WTC11 (cell line): ENCODE measurements around the gene DCAF11. TPM values are rescaled to one million over a fixed set of nuclear protein-coding genes. Genes with fewer than 3 reads are reported as not detected.
A peak's percentile ranks its signal among the peaks of the same experiment; 100 is the strongest.

Experiments used
- ATAC-seq: fragments of 200-7000 bp; cut with Tn5 transposase; 2 replicates; pipeline ENCODE4 v1.10.0; 2021; ENCODE audit warnings: mild to moderate bottlenecking, moderate library complexity
- CTCF ChIA-PET: fragments of 300-600 bp; sonication (Branson Sonifier 250); formaldehyde crosslinking; loops from one replicate; lab custom pipeline; 2021; ENCODE audit warnings: antibody characterized with exemption; lab: Charles Lee
- POLR2A ChIA-PET: fragments of 350-600 bp; sonication (Branson Sonifier 250); formaldehyde crosslinking; loops from one replicate; lab custom pipeline; 2021; ENCODE audit warnings: antibody characterized with exemption; lab: Charles Lee
- DNase-seq: peaks from one replicate; pipeline ENCODE4 v3.0.0; 2021; ENCODE audit warnings: low spot score
- H3K27ac Mint-ChIP-seq: 2 replicates; pipeline ENCODE4 v1.8.0; 2021; ENCODE audit warnings: mixed read lengths
- H3K27me3 Mint-ChIP-seq: 2 replicates; pipeline ENCODE4 v1.8.0; 2021; ENCODE audit warnings: low read depth, mild to moderate bottlenecking, moderate library complexity, mixed read lengths
- H3K36me3 Mint-ChIP-seq: 2 replicates; pipeline ENCODE4 v1.8.0; 2021; ENCODE audit warnings: mixed read lengths
- H3K4me1 Mint-ChIP-seq: 2 replicates; pipeline ENCODE4 v1.8.0; 2022; ENCODE audit warnings: mixed read lengths
- H3K4me3 Mint-ChIP-seq: 2 replicates; pipeline ENCODE4 v1.8.0; 2021; ENCODE audit warnings: mild to moderate bottlenecking, moderate library complexity, mixed read lengths
- H3K9me3 Mint-ChIP-seq: 2 replicates; pipeline ENCODE4 v1.8.0; 2021; ENCODE audit warnings: mixed read lengths
- ESRRA ChIP-seq: sonication (generic); formaldehyde crosslinking; IDR thresholded peaks from 2 replicates; pipeline ENCODE4 v1.8.1; 2022; ENCODE audit warnings: mild to moderate bottlenecking, missing genetic modification reagents, borderline replicate concordance
- FOXJ3 ChIP-seq: sonication (generic); formaldehyde crosslinking; IDR thresholded peaks from 2 replicates; pipeline ENCODE4 v1.9.0; 2021; ENCODE audit warnings: missing genetic modification reagents, mild to moderate bottlenecking, borderline replicate concordance
- KAT7 ChIP-seq: sonication (generic); formaldehyde crosslinking; IDR thresholded peaks from 2 replicates; pipeline ENCODE4 v1.8.1; 2023; ENCODE audit warnings: missing genetic modification reagents, mild to moderate bottlenecking, borderline replicate concordance
- NFATC4 ChIP-seq: fragments of 250-450 bp; sonication (Bioruptor Pico); IDR thresholded peaks from 2 replicates; pipeline ENCODE4 v1.9.0; 2021; ENCODE audit warnings: mild to moderate bottlenecking
- SMAD3 ChIP-seq: sonication (generic); formaldehyde crosslinking; IDR thresholded peaks from 2 replicates; pipeline ENCODE4 v1.8.0; 2022; ENCODE audit warnings: missing genetic modification reagents, mild to moderate bottlenecking, borderline replicate concordance
- SOX15 ChIP-seq: fragments of 250-450 bp; sonication (Bioruptor Pico); IDR thresholded peaks from 2 replicates; pipeline ENCODE4 v1.9.0; 2021; ENCODE audit warnings: mild to moderate bottlenecking
- TCF7 ChIP-seq: sonication (generic); formaldehyde crosslinking; IDR thresholded peaks from 2 replicates; pipeline ENCODE4 v1.8.0; 2022; ENCODE audit warnings: mild to moderate bottlenecking, low read depth, missing genetic modification reagents, moderate library complexity
- ZNF219 ChIP-seq: sonication (generic); formaldehyde crosslinking; IDR thresholded peaks from 2 replicates; pipeline ENCODE4 v1.8.0; 2023; ENCODE audit warnings: missing genetic modification reagents, mild to moderate bottlenecking, borderline replicate concordance
- ZNF317 ChIP-seq: sonication (generic); formaldehyde crosslinking; IDR thresholded peaks from 2 replicates; pipeline ENCODE4 v1.8.1; 2023; ENCODE audit warnings: low read depth, mild to moderate bottlenecking, moderate library complexity, missing genetic modification reagents, borderline replicate concordance
- ZNF396 ChIP-seq: fragments of 250-450 bp; sonication (Bioruptor Pico); IDR thresholded peaks from 2 replicates; pipeline ENCODE4 v1.8.0; 2021; ENCODE audit warnings: mild to moderate bottlenecking, moderate library complexity, borderline replicate concordance
- ZNF416 ChIP-seq: fragments of 250-450 bp; sonication (Bioruptor Pico); IDR thresholded peaks from 2 replicates; pipeline ENCODE4 v1.9.0; 2021; ENCODE audit warnings: mild to moderate bottlenecking, inconsistent platforms
- ZNF671 ChIP-seq: fragments of 250-450 bp; sonication (Bioruptor Pico); IDR thresholded peaks from 2 replicates; pipeline ENCODE4 v1.8.0; 2021; ENCODE audit warnings: mild to moderate bottlenecking
- total RNA-seq: library from RNA; stranded (reverse); gene quantifications from 3 replicates; pipeline ENCODE4 v1.2.3, GENCODE V29; 2021
- TF ChIP-seq, protein P1 (sequence below): sonication (generic); formaldehyde crosslinking; conservative IDR thresholded peaks from 2 replicates; pipeline ENCODE4 v1.8.1; 2023; ENCODE audit warnings: mild to moderate bottlenecking, low read depth, missing genetic modification reagents, moderate library complexity
- TF ChIP-seq, protein P2 (sequence below): fragments of 250-450 bp; sonication (Bioruptor Pico); conservative IDR thresholded peaks from 2 replicates; pipeline ENCODE4 v1.9.0; 2021; ENCODE audit warnings: mild to moderate bottlenecking
- TF ChIP-seq, protein P3 (sequence below): sonication (generic); formaldehyde crosslinking; conservative IDR thresholded peaks from 2 replicates; pipeline ENCODE4 v1.8.1; 2022; ENCODE audit warnings: mild to moderate bottlenecking, missing genetic modification reagents
- TF ChIP-seq, protein P4 (sequence below): fragments of 250-450 bp; sonication (Bioruptor Pico); IDR thresholded peaks from 2 replicates; pipeline ENCODE4 v1.8.0; 2021; ENCODE audit warnings: mild to moderate bottlenecking
- TF ChIP-seq, protein P5 (sequence below): sonication (generic); formaldehyde crosslinking; IDR thresholded peaks from 2 replicates; pipeline ENCODE4 v1.8.0; 2022; ENCODE audit warnings: missing genetic modification reagents
- TF ChIP-seq, protein P6 (sequence below): sonication (generic); formaldehyde crosslinking; IDR thresholded peaks from 2 replicates; pipeline ENCODE4 v1.8.1; 2022; ENCODE audit warnings: mild to moderate bottlenecking, missing genetic modification reagents, moderate library complexity, borderline replicate concordance

DCAF11 gene
- total RNA-seq, 1 experiment from 2014 or later, result 73.6 TPM

DNA sequence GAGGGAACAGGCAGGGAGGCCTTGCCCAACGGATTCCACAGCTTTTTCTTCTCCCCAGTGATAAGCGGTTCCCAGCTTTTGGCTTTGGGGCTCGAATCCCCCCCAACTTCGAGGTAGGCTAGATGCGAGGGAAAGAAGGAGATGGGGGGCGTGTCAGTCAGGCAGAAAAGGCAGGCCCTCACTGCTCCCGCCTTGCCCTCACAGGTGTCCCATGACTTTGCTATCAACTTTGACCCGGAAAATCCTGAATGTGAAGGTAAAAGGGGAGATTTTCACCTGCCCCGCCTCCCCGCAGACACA, 38.3 kb upstream of the DCAF11 start (continued):
- TF ChIP-seq, protein P1, sequence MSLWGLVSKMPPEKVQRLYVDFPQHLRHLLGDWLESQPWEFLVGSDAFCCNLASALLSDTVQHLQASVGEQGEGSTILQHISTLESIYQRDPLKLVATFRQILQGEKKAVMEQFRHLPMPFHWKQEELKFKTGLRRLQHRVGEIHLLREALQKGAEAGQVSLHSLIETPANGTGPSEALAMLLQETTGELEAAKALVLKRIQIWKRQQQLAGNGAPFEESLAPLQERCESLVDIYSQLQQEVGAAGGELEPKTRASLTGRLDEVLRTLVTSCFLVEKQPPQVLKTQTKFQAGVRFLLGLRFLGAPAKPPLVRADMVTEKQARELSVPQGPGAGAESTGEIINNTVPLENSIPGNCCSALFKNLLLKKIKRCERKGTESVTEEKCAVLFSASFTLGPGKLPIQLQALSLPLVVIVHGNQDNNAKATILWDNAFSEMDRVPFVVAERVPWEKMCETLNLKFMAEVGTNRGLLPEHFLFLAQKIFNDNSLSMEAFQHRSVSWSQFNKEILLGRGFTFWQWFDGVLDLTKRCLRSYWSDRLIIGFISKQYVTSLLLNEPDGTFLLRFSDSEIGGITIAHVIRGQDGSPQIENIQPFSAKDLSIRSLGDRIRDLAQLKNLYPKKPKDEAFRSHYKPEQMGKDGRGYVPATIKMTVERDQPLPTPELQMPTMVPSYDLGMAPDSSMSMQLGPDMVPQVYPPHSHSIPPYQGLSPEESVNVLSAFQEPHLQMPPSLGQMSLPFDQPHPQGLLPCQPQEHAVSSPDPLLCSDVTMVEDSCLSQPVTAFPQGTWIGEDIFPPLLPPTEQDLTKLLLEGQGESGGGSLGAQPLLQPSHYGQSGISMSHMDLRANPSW (CRISPR knock-in tag), result no peak
- TF ChIP-seq TCF7 (CRISPR knock-in tag), result no peak
- TF ChIP-seq SMAD3 (CRISPR knock-in tag), result no peak

DNA sequence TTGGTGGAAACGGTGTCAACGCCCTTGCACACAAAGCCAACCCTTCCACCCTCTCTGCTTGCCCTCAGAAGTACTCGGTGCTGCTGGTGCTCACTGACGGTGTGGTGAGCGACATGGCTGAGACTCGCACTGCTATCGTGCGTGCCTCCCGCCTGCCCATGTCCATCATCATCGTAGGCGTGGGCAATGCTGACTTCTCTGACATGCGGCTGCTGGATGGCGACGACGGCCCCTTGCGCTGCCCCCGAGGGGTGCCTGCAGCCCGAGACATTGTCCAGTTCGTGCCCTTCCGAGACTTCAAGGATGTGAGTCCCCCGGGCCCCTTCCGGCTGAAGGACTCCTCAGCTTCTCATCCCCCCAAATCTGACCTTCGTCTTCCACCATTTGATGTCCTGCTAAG, 37.5 kb upstream of the DCAF11 start:
- ATAC-seq (no peak), DNase-seq (no peak)
- Mint-ChIP-seq H3K27ac (no peak overlapping the region; the same call in 1 of the 2 replicates), H3K27me3 (peaks cover 6% of the 10 kb centered on the region), H3K4me3 (no peak overlapping the region), H3K9me3 (no peaks in the 10 kb centered on the region), H3K4me1 (peaks cover 33% of the 10 kb centered on the region), H3K36me3 (no peaks in the 10 kb centered on the region)
- ChIA-PET POLR2A (no interaction called here), CTCF (interaction anchor here (2.1 to 2.5 kb wide), 3 partner anchors 13 to 84 kb away, joined by 6 to 17 read pairs (median 14); partner anchors contain the start of gene IRF9)
- no peak for TF ChIP-seq SOX15 (CRISPR knock-in tag)
- TF ChIP-seq FOXJ3 (CRISPR knock-in tag), result no peak
- TF ChIP-seq ZNF219 (CRISPR knock-in tag), result 0 out of 2 replicates have a peak, but pooled peaks have one; percentile 23
- TF ChIP-seq, protein P2, sequence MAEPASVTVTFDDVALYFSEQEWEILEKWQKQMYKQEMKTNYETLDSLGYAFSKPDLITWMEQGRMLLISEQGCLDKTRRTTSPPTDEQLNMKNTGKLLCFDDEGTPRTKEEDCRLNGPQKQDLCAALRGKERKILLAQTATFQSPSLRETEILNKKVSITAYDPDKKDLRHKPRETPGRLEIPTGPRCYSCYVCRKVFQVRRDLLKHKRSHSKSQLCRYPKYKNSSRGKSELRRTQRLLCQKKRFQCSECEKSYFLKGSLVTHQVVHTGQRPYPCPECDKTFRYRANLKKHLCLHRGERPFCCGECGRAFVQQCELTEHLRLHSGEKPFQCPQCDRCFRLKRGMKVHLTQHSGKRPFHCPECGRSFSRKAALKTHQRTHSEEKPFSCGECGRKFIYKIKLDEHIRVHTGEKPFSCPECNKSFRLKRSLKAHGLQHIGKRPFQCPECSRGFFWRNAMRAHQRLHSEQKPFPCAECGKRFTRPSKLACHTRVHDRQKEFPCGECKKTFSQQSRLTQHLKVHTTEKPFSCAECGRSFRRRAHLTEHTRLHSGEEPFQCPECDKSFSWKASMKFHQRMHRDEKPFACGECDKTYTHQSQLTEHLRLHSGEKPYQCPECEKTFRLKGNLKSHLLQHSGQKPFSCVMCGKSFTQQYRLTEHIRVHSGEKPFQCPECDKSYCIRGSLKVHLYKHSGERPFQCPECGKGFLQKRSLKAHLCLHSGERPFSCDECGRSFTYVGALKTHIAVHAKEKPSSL (CRISPR knock-in tag), result no peak

DNA sequence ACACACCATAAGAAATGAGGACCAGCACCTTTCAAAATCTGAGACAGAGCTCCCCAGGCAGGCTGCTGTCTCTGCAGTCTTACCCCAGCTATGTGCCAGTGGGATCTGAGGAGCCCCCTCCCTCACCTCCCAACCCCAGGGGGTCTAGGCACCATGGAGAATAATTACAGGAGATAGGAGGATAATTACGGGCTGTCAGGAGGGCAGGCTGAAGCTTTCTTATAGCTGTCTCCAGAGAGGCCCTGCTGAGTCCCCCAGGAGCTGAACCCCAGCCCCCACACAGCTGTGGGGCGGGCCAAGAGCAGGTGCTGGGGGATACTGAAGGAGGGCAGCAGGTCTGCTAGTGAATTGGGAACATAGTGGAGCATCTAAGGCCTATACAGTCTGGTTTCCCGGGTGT, 36.4 kb upstream of the DCAF11 start:
- peaks cover 17% of the 10 kb centered on the region for H3K27me3 Mint-ChIP-seq
- no peak for DNase-seq
- H3K4me1 Mint-ChIP-seq, result peaks cover 35% of the 10 kb centered on the region
- POLR2A ChIA-PET, result no interaction called here
- TF ChIP-seq ZNF416 (CRISPR knock-in tag) (no peak), ZNF317 (CRISPR knock-in tag) (no peak), ZNF671 (CRISPR knock-in tag) (no peak), ESRRA (no peak), KAT7 (CRISPR knock-in tag) (no peak), ZNF396 (CRISPR knock-in tag) (no peak), NFATC4 (CRISPR knock-in tag) (no peak)
- TF ChIP-seq, protein P3, sequence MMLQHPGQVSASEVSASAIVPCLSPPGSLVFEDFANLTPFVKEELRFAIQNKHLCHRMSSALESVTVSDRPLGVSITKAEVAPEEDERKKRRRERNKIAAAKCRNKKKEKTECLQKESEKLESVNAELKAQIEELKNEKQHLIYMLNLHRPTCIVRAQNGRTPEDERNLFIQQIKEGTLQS (CRISPR knock-in tag), result no peak
- TF ChIP-seq, protein P4, sequence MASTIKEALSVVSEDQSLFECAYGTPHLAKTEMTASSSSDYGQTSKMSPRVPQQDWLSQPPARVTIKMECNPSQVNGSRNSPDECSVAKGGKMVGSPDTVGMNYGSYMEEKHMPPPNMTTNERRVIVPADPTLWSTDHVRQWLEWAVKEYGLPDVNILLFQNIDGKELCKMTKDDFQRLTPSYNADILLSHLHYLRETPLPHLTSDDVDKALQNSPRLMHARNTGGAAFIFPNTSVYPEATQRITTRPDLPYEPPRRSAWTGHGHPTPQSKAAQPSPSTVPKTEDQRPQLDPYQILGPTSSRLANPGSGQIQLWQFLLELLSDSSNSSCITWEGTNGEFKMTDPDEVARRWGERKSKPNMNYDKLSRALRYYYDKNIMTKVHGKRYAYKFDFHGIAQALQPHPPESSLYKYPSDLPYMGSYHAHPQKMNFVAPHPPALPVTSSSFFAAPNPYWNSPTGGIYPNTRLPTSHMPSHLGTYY (CRISPR knock-in tag), result no peak
- TF ChIP-seq, protein P5, sequence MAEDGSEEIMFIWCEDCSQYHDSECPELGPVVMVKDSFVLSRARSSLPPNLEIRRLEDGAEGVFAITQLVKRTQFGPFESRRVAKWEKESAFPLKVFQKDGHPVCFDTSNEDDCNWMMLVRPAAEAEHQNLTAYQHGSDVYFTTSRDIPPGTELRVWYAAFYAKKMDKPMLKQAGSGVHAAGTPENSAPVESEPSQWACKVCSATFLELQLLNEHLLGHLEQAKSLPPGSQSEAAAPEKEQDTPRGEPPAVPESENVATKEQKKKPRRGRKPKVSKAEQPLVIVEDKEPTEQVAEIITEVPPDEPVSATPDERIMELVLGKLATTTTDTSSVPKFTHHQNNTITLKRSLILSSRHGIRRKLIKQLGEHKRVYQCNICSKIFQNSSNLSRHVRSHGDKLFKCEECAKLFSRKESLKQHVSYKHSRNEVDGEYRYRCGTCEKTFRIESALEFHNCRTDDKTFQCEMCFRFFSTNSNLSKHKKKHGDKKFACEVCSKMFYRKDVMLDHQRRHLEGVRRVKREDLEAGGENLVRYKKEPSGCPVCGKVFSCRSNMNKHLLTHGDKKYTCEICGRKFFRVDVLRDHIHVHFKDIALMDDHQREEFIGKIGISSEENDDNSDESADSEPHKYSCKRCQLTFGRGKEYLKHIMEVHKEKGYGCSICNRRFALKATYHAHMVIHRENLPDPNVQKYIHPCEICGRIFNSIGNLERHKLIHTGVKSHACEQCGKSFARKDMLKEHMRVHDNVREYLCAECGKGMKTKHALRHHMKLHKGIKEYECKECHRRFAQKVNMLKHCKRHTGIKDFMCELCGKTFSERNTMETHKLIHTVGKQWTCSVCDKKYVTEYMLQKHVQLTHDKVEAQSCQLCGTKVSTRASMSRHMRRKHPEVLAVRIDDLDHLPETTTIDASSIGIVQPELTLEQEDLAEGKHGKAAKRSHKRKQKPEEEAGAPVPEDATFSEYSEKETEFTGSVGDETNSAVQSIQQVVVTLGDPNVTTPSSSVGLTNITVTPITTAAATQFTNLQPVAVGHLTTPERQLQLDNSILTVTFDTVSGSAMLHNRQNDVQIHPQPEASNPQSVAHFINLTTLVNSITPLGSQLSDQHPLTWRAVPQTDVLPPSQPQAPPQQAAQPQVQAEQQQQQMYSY (CRISPR knock-in tag), result no peak
- TF ChIP-seq, protein P6, sequence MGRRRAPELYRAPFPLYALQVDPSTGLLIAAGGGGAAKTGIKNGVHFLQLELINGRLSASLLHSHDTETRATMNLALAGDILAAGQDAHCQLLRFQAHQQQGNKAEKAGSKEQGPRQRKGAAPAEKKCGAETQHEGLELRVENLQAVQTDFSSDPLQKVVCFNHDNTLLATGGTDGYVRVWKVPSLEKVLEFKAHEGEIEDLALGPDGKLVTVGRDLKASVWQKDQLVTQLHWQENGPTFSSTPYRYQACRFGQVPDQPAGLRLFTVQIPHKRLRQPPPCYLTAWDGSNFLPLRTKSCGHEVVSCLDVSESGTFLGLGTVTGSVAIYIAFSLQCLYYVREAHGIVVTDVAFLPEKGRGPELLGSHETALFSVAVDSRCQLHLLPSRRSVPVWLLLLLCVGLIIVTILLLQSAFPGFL (CRISPR knock-in tag), result no peak
- no peak overlapping the region for H3K27ac Mint-ChIP-seq
- CTCF ChIA-PET, result interaction anchor here (5.2 kb wide), 2 partner anchors 12 to 21 kb away, joined by 57 to 101 read pairs; no protein-coding TSS in a partner anchor
- H3K36me3 Mint-ChIP-seq, result no peaks in the 10 kb centered on the region
- ATAC-seq, result no peak
- H3K9me3 Mint-ChIP-seq, result no peaks in the 10 kb centered on the region
- H3K4me3 Mint-ChIP-seq, result no peak overlapping the region
